ENCODE measurements around the gene CYP27A1.

Gene CYP27A1

GRCh38 chr2:218798767-218799504 lies 17.0 kb downstream of the CYP27A1 start (continued):
- TF ChIP-seq TCF4 (CRISPR knock-in tag; IDR thresholded peaks at IDR 0.05; ENCODE audit: borderline replicate concordance): no peak
- TF ChIP-seq GLIS3 (CRISPR knock-in tag; IDR thresholded peaks at IDR 0.05): no peak
- TF ChIP-seq ZNF8 (CRISPR knock-in tag; IDR thresholded peaks at IDR 0.05): no peak

DNA sequence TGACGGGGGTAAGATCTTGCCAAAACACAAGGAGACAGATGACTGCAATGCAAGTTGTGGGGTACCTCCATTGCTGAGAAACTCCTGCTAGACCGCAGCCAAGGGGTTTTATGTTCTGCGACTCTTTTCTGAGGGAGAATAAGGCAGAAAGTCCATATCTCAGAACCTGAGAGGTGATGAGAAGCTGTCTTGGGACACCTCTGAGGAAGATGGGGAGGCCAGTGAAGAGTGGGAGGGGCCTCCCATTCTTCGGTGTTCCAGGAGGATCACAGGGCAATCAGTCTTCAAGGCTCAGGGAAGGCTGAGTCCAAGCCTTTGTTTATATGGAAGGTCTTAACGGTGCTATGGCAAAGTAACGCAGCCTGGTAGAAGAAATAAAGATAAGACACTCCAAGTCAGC lies 18.0 kb downstream of the CYP27A1 start:
- TF ChIP-seq TOX (CRISPR knock-in tag; IDR thresholded peaks at IDR 0.05; ENCODE audit: borderline replicate concordance) (no peak), ZC3H10 (CRISPR knock-in tag; IDR thresholded peaks at IDR 0.05) (no peak), ESRRG (CRISPR knock-in tag; IDR thresholded peaks at IDR 0.05) (no peak), PPARA (CRISPR knock-in tag; IDR thresholded peaks at IDR 0.05; ENCODE audit: borderline replicate concordance) (no peak), ZFP3 (CRISPR knock-in tag; IDR thresholded peaks at IDR 0.05) (no peak), ZNF8 (CRISPR knock-in tag; IDR thresholded peaks at IDR 0.05) (no peak), GLIS3 (CRISPR knock-in tag; IDR thresholded peaks at IDR 0.05) (no peak), CSDC2 (CRISPR knock-in tag; IDR thresholded peaks at IDR 0.05) (no peak), ZFP30 (CRISPR knock-in tag; IDR thresholded peaks at IDR 0.05) (no peak), ISL1 (CRISPR knock-in tag; IDR thresholded peaks at IDR 0.05) (no peak), ARNTL (CRISPR knock-in tag; IDR thresholded peaks at IDR 0.05; ENCODE audit: borderline replicate concordance, low read depth) (no peak), SNAI2 (CRISPR knock-in tag; IDR thresholded peaks at IDR 0.05) (no peak), TCF4 (CRISPR knock-in tag; IDR thresholded peaks at IDR 0.05; ENCODE audit: borderline replicate concordance) (no peak)
- TF ChIP-seq, protein P1, sequence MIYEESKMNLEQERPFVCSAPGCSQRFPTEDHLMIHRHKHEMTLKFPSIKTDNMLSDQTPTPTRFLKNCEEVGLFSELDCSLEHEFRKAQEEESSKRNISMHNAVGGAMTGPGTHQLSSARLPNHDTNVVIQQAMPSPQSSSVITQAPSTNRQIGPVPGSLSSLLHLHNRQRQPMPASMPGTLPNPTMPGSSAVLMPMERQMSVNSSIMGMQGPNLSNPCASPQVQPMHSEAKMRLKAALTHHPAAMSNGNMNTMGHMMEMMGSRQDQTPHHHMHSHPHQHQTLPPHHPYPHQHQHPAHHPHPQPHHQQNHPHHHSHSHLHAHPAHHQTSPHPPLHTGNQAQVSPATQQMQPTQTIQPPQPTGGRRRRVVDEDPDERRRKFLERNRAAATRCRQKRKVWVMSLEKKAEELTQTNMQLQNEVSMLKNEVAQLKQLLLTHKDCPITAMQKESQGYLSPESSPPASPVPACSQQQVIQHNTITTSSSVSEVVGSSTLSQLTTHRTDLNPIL (CRISPR knock-in tag; IDR thresholded peaks at IDR 0.05; ENCODE audit: low read depth): no peak
- TF ChIP-seq, protein P2, sequence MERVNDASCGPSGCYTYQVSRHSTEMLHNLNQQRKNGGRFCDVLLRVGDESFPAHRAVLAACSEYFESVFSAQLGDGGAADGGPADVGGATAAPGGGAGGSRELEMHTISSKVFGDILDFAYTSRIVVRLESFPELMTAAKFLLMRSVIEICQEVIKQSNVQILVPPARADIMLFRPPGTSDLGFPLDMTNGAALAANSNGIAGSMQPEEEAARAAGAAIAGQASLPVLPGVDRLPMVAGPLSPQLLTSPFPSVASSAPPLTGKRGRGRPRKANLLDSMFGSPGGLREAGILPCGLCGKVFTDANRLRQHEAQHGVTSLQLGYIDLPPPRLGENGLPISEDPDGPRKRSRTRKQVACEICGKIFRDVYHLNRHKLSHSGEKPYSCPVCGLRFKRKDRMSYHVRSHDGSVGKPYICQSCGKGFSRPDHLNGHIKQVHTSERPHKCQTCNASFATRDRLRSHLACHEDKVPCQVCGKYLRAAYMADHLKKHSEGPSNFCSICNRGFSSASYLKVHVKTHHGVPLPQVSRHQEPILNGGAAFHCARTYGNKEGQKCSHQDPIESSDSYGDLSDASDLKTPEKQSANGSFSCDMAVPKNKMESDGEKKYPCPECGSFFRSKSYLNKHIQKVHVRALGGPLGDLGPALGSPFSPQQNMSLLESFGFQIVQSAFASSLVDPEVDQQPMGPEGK (CRISPR knock-in tag; IDR thresholded peaks at IDR 0.05; ENCODE audit: borderline replicate concordance): no peak
- TF ChIP-seq, protein P3, sequence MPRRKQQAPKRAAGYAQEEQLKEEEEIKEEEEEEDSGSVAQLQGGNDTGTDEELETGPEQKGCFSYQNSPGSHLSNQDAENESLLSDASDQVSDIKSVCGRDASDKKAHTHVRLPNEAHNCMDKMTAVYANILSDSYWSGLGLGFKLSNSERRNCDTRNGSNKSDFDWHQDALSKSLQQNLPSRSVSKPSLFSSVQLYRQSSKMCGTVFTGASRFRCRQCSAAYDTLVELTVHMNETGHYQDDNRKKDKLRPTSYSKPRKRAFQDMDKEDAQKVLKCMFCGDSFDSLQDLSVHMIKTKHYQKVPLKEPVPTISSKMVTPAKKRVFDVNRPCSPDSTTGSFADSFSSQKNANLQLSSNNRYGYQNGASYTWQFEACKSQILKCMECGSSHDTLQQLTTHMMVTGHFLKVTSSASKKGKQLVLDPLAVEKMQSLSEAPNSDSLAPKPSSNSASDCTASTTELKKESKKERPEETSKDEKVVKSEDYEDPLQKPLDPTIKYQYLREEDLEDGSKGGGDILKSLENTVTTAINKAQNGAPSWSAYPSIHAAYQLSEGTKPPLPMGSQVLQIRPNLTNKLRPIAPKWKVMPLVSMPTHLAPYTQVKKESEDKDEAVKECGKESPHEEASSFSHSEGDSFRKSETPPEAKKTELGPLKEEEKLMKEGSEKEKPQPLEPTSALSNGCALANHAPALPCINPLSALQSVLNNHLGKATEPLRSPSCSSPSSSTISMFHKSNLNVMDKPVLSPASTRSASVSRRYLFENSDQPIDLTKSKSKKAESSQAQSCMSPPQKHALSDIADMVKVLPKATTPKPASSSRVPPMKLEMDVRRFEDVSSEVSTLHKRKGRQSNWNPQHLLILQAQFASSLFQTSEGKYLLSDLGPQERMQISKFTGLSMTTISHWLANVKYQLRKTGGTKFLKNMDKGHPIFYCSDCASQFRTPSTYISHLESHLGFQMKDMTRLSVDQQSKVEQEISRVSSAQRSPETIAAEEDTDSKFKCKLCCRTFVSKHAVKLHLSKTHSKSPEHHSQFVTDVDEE (CRISPR knock-in tag; IDR thresholded peaks at IDR 0.05): no peak

DNA sequence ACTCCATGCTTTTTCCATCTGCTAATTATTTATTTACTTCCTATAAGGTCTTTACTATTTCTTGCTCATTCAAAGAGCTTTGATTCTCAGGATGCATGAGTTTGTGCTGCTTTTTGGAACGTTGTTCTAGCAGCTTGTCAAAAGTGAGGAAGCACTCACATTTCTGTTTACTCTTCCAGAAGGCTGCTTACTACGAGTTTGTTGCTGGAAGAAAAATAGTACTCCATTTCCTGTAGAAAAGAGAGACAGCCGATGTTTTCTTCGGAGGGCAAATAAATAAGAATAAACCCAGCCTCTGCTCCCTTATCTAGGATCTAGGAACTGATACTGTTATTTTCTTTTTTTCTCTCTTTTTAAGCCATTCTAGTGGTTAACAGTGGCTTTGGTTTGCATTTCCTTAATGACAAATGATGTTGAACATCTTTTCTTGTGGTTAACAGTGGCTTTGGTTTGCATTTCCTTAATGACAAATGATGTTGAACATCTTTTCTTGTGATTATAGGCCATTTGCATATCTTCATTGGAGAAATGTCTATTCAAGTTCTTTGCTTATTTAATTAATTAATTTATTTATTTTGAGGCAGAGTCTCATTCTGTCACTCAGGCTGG lies 20.5 kb downstream of the CYP27A1 start:
- ATAC-seq: no peak
- no peak for TF ChIP-seq ARNTL (CRISPR knock-in tag; IDR thresholded peaks at IDR 0.05; ENCODE audit: borderline replicate concordance, low read depth)
- TF ChIP-seq TOX (CRISPR knock-in tag; IDR thresholded peaks at IDR 0.05; ENCODE audit: borderline replicate concordance): no peak
- no peak for TF ChIP-seq SNAI2 (CRISPR knock-in tag; IDR thresholded peaks at IDR 0.05)
- no peak for TF ChIP-seq POU6F1 (CRISPR knock-in tag; IDR thresholded peaks at IDR 0.05; ENCODE audit: borderline replicate concordance, low read depth)
- TF ChIP-seq, protein P1 (CRISPR knock-in tag; IDR thresholded peaks at IDR 0.05; ENCODE audit: low read depth): no peak
- no peak for TF ChIP-seq CSRNP3 (CRISPR knock-in tag; IDR thresholded peaks at IDR 0.05)
- no peak for TF ChIP-seq ZNF70 (CRISPR knock-in tag; IDR thresholded peaks at IDR 0.05)
- no peak for TF ChIP-seq GLIS3 (CRISPR knock-in tag; IDR thresholded peaks at IDR 0.05)
- TF ChIP-seq CSDC2 (CRISPR knock-in tag; IDR thresholded peaks at IDR 0.05): no peak
- TF ChIP-seq RARB (CRISPR knock-in tag; IDR thresholded peaks at IDR 0.05): no peak

More for the DNA sequence above, 18.0 kb downstream of the CYP27A1 start:
- no peak for ATAC-seq

Data from SK-N-SH treated with all-trans-retinoic acid at 6 μM for 48 hours (cell line).